Cardiac fibroblast (primary cell): ENCODE measurements around the gene ZCCHC9.
A peak's percentile ranks its signal among the peaks of the same experiment; 100 is the strongest.
"Not testable (repeated sequence)": the region's sequence is repeated elsewhere in the genome, so short reads cannot be mapped to it uniquely, and the experiment has no call there.

Experiments
- DNase-seq, 2 donors: peaks; one replicate each; pipeline versions ENCODE4 v3.0.0 to v3.0.0-alpha.2; 2010; ENCODE audit warnings: low read depth in 2 of 2
- H3K4me3 ChIP-seq, 2 donors: replicated peaks in 1 of 2; 1 replicate in 1 of 2; 2 replicates in 1 of 2; pipeline ENCODE4 v1.5.1; 2011; ENCODE audit warnings: low read depth in 2 of 2, low read length in 2 of 2, mild to moderate bottlenecking in 2 of 2, moderate library complexity in 1 of 2
- CTCF ChIP-seq: IDR thresholded peaks from one replicate; pipeline ENCODE4 v1.5.1; 2011; ENCODE audit warnings: low read depth, mild to moderate bottlenecking, low read length, inconsistent platforms

Gene ZCCHC9

GRCh38 chr5:81265101-81265500 is 36.3 kb upstream of the ZCCHC9 start:
- no peak for TF ChIP-seq CTCF
- no peak overlapping the region for H3K4me3 ChIP-seq
- DNase-seq: peak; percentile 31 to 76

GRCh38 chr5:81268521-81269196 is 32.7 kb upstream of the ZCCHC9 start:
- TF ChIP-seq CTCF: no peak
- H3K4me3 ChIP-seq: no peak overlapping the region
- DNase-seq: peak; percentile 83 to 90

GRCh38 chr5:81269751-81270393 is 31.5 kb upstream of the ZCCHC9 start:
- no peak for TF ChIP-seq CTCF
- H3K4me3 ChIP-seq: no peak overlapping the region
- DNase-seq: peak in 1 of 2 donors; percentile 37

GRCh38 chr5:81270394-81271027 is 30.9 kb upstream of the ZCCHC9 start:
- not testable (repeated sequence) for DNase-seq, H3K4me3 ChIP-seq

GRCh38 chr5:81283976-81284375 is 17.4 kb upstream of the ZCCHC9 start:
- no peak for DNase-seq
- no peak for TF ChIP-seq CTCF
- no peak overlapping the region for H3K4me3 ChIP-seq

GRCh38 chr5:81286059-81286617 is 15.2 kb upstream of the ZCCHC9 start:
- no peak overlapping the region for H3K4me3 ChIP-seq
- no peak for TF ChIP-seq CTCF
- no peak for DNase-seq

GRCh38 chr5:81288021-81288433 is 13.4 kb upstream of the ZCCHC9 start:
- no peak for TF ChIP-seq CTCF
- DNase-seq: no peak
- H3K4me3 ChIP-seq: no peak overlapping the region
